HG03064 (cell line): Measurements from ENCODE around the gene KAZN.

Experiments
- ATAC-seq: cut with Tn5 transposase; IDR thresholded peaks from one replicate; pipeline ENCODE4 v1.9.1; 2021; ENCODE audit warnings: low read depth; ENCODE audit not compliant: unreplicated experiment

The KAZN gene

DNA sequence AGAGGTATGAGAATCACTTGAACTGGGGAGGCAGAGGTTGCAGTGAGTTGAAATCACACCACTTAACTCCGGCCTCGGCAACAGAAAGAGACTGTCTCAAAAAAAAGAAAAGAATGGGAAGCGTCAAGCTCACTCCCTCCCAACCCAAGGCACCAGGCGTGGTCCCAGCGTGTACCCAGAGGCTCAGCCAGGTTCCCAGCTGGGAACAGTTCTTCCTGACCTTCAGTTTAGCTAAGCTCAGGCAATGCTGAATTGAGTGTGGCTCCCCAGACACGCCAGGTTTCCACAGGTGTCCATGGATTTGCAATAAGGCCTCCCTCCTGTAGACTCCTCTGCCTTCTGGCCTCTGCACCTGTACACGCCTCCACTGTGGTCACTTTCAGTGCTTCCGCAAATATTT is 414.3 kb downstream of the KAZN start:
- ATAC-seq, result no peak

DNA sequence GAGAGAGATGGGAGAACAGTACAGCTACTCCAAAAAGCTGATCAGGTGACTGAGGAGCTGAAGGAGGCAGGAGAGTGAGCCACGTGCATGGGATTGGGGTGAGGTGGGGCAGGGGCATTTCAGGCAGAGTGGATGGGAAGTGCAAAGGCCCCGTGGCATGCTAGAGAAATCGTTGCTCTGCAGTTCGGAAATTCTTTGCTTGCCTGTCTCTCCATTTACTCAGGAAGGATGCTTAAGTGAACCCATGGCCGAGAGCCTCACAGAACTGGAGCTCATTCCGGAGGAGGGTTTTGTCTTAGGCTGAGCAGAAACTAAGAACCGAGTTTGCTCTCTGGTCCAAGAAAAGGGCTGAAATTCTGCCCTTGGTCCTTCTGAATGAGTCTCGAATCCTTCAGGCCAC is 415.3 kb downstream of the KAZN start:
- ATAC-seq, result no peak

DNA sequence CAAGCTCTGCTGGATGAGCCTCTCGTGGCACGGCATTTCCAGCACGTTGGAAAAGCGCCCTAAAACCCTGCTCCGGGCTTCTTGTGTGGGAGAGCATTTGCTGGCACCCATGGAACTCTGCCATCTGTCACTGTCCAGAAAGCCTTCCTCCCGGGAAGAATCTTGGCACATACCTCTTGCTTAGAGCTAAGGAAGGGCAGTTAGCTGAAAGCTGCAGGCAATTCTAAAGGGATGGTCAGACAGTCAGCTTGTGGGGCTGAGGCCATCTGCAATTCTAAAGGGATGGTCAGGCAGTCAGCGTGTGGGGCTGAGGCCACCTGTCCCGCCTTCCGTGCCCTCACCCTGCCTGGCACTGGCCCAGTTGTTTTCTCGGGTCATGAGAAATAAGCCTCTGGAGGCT is 416.0 kb downstream of the KAZN start:
- ATAC-seq, result no peak

DNA sequence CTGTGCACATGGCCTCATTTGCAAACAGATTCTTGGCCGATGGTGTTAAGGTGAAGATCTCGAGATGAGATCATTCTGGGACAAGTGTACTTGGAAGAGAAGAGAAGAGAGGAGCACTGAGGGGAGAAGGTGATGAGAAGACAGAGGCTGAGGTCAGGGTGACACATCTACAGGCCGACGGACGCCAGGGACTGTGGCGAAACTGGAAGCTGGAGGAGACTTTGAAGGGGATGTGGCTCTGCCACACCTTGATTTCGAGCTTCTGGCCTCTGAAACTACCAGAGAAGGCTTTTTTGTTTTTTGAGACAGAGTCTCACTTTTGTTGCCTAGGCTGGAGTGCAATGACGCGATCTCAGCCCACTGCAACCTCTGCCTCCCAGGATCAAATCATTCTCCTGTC is 417.5 kb downstream of the KAZN start:
- ATAC-seq, result no peak

- no peak for ATAC-seq
These were observed 418.0 kb downstream of the KAZN start for GRCh38 chr1:15016526-15016925.

GRCh38 chr1:15017120-15017519 is 418.6 kb downstream of the KAZN start:
- no peak for ATAC-seq

DNA sequence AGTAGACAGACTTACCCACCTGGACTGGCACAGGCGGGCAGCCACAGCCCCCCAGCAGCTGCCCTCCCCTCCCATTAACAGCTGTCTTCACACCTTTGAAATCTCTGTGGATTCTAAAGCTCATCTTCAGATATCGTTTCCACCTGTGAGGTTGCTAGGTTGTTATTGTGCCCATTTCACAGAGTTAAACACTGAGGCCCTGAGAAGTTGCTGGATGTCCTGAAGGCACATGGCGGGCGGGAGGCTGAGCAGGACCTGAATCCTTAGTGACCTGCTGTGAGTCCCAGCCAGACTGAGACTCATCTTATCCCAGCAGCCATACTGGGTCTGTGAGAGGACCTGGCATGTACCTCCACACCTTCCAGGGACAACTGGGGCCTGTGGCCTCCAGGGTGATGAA is 420.3 kb downstream of the KAZN start:
- no peak for ATAC-seq

DNA sequence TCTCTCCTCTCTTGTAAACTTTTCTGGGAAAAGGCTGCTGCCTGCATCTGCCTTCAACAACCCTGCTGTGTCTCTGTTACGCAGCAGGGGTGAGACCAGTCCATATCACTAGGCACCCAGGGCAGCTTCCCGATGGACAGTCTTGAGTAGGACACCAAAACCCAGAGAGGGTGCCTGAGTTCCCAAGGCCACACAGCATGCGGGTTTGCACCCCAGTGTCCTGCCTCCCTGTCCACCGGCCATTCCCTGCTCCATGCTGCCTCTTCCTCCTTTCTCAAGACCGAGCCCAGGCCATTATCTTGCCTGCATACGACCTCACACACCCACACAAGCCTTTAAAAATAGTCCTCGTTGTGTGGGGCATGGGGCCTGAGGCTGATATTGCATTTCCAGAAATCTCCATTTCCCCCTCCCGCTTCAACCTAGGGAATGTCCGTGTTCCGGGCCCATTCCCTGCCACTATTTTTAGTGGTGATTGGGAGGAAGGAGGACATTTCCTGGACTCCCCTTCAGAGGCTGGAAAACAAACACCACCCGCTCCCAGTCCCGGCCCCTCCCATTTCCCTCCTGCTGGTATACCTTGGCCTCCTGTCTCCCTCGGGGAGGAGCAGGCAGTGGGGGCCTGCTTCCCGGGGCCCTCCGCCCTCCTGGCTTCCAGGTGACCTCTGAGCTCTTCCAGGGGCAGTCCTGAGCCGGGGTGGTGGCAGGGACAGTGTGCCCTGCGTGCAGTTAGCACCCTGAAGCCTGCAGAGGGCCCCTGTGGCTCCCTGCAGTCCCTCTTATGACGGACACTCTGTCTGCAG is 422.7 kb downstream of the KAZN start:
- no peak for ATAC-seq

GRCh38 chr1:15022048-15022447 is 423.6 kb downstream of the KAZN start:
- no peak for ATAC-seq

- ATAC-seq, result no peak
These were observed 424.7 kb downstream of the KAZN start for GRCh38 chr1:15023205-15023604.

DNA sequence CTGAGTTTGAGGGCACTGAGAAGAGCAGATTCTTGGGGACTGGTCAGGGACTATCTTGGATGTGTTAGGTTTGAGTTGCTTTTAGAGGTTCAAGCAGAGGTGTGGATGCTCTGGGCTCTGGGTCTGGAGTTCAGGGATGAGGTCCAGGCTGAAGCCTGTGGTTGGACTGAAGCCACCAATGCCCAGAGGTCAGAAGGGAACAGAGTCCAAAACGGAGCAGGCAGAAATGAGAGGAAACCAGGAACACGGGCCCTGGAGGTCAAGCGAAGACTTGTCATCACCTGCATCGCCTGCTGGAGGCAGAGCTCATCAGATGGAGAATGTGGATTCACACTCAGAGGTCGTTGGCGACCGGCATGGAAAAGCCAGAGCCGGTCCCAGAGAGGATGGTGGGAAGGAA is 425.5 kb downstream of the KAZN start:
- ATAC-seq, result no peak

DNA sequence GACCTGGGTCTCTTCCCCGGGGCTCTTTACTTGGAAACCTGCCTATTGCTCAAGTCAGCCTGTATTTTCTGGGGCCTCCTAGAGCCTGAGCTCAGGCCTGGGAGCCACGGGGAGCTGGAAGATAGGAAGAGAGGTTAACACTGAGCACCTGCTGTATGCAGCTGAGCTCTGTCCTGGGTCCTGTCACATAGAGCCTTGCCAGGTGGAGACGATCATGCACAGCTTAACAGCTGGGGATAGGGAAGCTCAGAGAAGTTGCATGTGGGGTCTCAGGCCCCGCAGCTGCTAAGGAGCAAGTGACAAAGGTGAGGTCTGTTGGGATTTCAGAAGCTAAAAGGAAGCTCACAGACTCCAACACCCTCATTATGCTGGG is 427.6 kb downstream of the KAZN start:
- no peak for ATAC-seq

DNA sequence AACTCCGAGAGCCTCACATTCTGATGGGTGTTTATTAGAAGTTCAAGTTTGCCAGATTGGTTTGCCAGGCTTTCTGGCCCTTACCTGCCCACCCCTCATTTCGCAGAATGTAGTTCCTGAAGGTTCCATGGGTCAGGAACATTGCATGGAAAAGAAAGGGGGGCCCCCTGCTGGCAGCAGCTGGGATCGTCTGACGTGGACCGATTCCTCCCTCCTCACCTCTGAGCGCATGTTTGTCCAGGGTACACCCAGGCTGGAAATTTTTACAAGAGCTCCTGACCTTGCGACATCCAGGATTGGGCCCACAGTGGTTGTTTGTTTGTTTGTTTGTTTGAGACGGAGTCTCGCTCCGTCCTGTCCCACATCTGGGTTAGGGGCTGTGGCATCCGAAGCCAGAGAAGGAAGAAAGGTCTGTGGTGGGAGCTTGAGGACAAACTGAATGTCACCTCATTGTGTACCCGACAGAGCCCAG is 429.1 kb downstream of the KAZN start:
- ATAC-seq, result no peak

- ATAC-seq, result no peak
These were observed 429.6 kb downstream of the KAZN start for GRCh38 chr1:15028102-15028501.

GRCh38 chr1:15028616-15029015 is 430.1 kb downstream of the KAZN start:
- no peak for ATAC-seq

DNA sequence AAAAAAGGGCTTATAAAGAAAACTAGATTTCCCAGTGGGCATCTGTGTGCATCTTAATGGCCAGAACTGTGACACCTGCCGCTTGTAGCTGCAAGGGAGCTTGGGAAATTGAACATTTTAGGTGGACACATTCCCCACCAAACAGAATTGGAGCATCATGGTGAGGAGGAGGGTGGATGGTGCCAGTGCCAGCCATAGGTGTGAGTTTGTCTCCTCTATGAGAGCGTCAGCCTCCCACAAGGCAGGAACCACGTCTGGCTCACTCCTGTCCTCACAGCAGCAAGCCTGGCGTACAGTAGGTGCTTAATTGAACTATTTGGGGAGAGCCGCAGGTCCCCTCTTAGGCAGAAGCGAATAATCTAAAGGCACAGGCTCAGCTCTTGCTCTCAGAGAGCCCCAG is 430.6 kb downstream of the KAZN start:
- ATAC-seq, result no peak

GRCh38 chr1:15029786-15030185 is 431.3 kb downstream of the KAZN start:
- no peak for ATAC-seq

DNA sequence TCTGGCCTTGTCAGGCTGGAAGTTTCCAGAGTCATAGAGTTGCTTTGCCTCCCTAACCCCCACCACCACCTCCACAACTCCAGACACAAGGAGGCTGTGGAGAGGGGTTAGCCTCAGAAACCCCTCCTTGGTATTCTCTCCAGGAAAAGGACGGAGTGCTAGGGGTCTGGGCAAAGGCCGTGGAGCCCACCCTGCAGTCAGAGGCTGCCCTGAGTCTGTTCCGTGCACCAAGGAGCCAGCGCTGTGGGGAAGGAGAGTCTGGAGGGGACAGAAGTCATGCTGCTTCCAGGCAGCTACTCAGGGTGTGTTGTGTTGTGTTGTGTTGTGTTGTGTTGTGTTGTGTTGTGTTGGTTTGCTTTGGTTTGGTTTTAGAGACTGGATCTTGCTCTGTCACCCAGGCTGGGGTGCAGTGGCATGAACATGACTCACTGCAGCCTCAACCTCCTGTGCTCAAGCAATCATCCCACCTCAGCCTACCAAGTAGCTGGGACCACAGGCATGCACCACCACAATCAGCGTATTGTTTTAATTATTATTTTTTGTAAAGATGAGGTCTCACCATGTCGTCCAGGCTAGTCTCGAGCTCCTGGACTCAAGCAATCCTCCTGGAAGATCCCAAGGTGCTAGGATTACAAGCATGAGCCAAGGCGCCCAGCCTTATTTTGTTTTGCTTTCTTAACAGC is 432.9 kb downstream of the KAZN start:
- ATAC-seq, result no peak

DNA sequence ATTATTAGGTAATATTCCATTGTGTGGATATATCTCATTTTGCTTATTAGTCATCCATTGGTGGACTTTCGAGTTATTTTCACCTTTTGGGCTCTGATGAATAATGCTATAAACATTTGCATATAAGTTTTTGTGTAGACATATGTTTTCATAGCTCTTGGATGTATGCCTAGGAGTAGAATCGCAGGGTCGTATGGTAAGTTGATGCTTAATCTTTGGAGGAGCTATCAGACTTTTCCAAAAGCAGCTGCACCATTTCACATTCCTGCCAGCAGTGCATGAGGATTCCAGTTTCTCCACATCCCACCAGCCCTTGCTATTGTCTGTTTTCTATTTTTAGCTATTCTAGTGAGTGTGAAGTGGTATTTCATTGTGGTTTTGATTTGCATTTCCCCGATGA is 434.8 kb downstream of the KAZN start:
- no peak for ATAC-seq

- ATAC-seq, result no peak
These were observed 436.2 kb downstream of the KAZN start for GRCh38 chr1:15034656-15035055.

GRCh38 chr1:15035236-15035635 is 436.8 kb downstream of the KAZN start:
- ATAC-seq, result no peak

DNA sequence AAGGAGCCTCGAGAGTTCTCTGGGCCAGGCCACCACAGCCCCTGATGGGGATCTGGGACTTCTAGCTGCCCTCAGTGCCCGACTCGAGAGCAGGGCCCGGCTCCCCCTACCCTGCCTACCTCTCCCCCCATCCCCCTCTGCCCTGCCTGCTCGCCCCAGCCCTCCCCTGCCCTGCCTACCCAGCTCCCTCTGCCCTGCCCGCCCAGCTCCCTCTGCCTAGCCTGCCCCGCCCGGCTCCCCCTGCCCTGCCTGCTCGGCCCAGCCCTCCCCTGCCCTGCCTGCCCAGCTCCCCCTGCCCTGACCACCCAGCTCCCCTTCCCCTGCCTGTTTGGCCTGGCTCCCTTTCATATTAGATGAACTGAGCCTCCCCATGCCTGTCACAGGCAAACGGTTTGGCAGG is 437.6 kb downstream of the KAZN start:
- ATAC-seq, result no peak
